Measurements from ENCODE around the gene PSTPIP2.

PSTPIP2 gene

GRCh38 chr18:46001892-46002291 lies 70.2 kb downstream of the PSTPIP2 start:
- Histone ChIP-seq H3K4me1 (ENCODE audit: control insufficient read depth in 1 of 2, insufficient read depth in 1 of 2, low read depth in 1 of 2, low read length in 1 of 2) (peaks cover 35 to 52% of the 10 kb centered on the region in 2 experiments), H3K9me3 (no peaks in the 10 kb centered on the region), H3K27ac (peak overlapping the region; percentile 88), H3K27me3 (no peaks in the 10 kb centered on the region), H3K4me3 (ENCODE audit: low read depth in 1 of 2, low read length in 1 of 2) (no peak overlapping the region), H3K36me3 (peaks cover 5% of the 10 kb centered on the region)
- no peak for TF ChIP-seq CTCF (IDR thresholded peaks at IDR 0.05)

- no peak overlapping the region for H3K4me3 ChIP-seq (ENCODE audit: low read depth in 1 of 2, low read length in 1 of 2)
- H3K27me3 ChIP-seq, result no peaks in the 10 kb centered on the region
- H3K27ac ChIP-seq, result peak overlapping the region; percentile 88
- H3K4me1 ChIP-seq (ENCODE audit: control insufficient read depth in 1 of 2, insufficient read depth in 1 of 2, low read depth in 1 of 2, low read length in 1 of 2), result peaks cover 43 to 60% of the 10 kb centered on the region in 2 experiments
- no peaks in the 10 kb centered on the region for H3K9me3 ChIP-seq
- H3K36me3 ChIP-seq, result peaks cover 4% of the 10 kb centered on the region
- TF ChIP-seq CTCF (IDR thresholded peaks at IDR 0.05), result no peak
These were observed 71.0 kb downstream of the PSTPIP2 start for GRCh38 chr18:46001074-46001473.

GRCh38 chr18:45999536-45999935 lies 72.5 kb downstream of the PSTPIP2 start:
- H3K9me3 ChIP-seq, result no peaks in the 10 kb centered on the region
- H3K4me3 ChIP-seq (ENCODE audit: low read depth in 1 of 2, low read length in 1 of 2), result no peak overlapping the region
- H3K4me1 ChIP-seq (ENCODE audit: control insufficient read depth in 1 of 2, insufficient read depth in 1 of 2, low read depth in 1 of 2, low read length in 1 of 2), result peaks cover 44 to 67% of the 10 kb centered on the region in 2 experiments
- no peaks in the 10 kb centered on the region for H3K27me3 ChIP-seq
- TF ChIP-seq CTCF (IDR thresholded peaks at IDR 0.05), result no peak
- peaks cover 4% of the 10 kb centered on the region for H3K36me3 ChIP-seq
- H3K27ac ChIP-seq, result peak overlapping the region; percentile 88

GRCh38 chr18:45998244-45998643 lies 73.8 kb downstream of the PSTPIP2 start:
- Histone ChIP-seq H3K9me3 (no peaks in the 10 kb centered on the region), H3K4me3 (ENCODE audit: low read depth in 1 of 2, low read length in 1 of 2) (peak overlapping the region; percentile 32 to 54), H3K27ac (peak overlapping the region; percentile 88), H3K4me1 (ENCODE audit: control insufficient read depth in 1 of 2, insufficient read depth in 1 of 2, low read depth in 1 of 2, low read length in 1 of 2) (peaks cover 46 to 69% of the 10 kb centered on the region in 2 experiments), H3K27me3 (no peaks in the 10 kb centered on the region), H3K36me3 (peaks cover 13% of the 10 kb centered on the region)
- TF ChIP-seq CTCF (IDR thresholded peaks at IDR 0.05), result no peak

GRCh38 chr18:45997700-45998151 lies 74.3 kb downstream of the PSTPIP2 start:
- Histone ChIP-seq H3K4me3 (ENCODE audit: low read depth in 1 of 2, low read length in 1 of 2) (peak overlapping the region; percentile 32 to 54), H3K27ac (peak overlapping the region; percentile 88)

More at GRCh38 chr18:45997700-45998151, 74.3 kb downstream of the PSTPIP2 start:
- H3K9me3 ChIP-seq, result no peaks in the 10 kb centered on the region
- no peaks in the 10 kb centered on the region for H3K27me3 ChIP-seq
- peaks cover 47 to 72% of the 10 kb centered on the region in 2 experiments for H3K4me1 ChIP-seq (ENCODE audit: control insufficient read depth in 1 of 2, insufficient read depth in 1 of 2, low read depth in 1 of 2, low read length in 1 of 2)
- TF ChIP-seq CTCF (IDR thresholded peaks at IDR 0.05), result no peak
- peaks cover 14% of the 10 kb centered on the region for H3K36me3 ChIP-seq

Measured in neutrophil (primary cell).